HG03469 (cell line): ENCODE measurements around the gene COX4I2.
A peak's percentile ranks its signal among the peaks of the same experiment; 100 is the strongest.

Source experiments
- ATAC-seq: cut with Tn5 transposase; IDR thresholded peaks from one replicate; pipeline ENCODE4 v1.9.1; 2021; ENCODE audit warnings: mild to moderate bottlenecking, moderate library complexity, moderate number of reproducible peaks; ENCODE audit not compliant: unreplicated experiment

COX4I2 gene

DNA sequence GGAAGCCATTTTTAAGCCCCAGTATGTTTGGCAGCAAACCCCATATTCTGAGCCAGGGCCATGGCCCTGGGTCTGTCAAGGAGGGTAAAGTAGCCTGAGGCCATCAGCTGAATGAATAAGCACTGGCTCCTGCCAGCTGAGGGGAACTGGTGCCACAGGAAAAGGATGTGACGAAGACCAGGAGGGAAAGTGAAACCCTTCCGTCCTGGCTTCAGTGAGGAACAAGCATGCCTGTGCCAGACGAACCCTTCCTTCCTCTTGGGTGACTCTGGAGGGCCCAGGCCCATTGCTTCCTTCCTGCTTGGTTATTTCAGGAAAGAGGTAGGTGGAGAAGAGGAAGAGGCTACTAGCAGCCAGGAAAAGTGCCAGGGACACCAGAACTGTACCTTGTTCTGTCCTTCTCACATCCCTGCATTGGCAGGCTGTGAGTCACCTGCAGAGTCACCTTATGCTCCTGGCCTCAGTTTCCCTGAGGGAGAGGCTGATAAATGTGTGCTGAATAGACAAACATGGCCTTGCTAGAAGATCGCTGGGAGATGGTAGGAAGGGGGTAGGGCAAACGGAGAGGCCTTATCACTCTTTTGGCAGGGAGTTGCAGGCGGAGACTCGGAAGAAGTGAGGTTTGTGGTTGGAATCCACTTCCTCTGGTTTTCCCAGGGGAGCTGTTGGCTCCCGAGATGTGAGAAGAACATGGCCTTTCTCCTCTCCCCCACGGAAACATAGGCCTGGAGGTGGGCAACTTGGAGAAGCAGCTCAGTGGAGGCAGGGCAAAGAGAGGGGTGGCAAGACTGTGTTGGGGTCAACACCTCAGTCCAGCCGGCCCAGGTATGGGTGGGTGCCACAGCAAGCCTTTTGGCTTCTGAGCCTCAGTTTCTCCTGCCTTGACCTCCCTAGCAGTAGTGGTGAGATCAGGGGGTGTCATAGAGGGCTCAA lies 37.4 kb downstream of the COX4I2 start:
- peak; percentile 44 for ATAC-seq

DNA sequence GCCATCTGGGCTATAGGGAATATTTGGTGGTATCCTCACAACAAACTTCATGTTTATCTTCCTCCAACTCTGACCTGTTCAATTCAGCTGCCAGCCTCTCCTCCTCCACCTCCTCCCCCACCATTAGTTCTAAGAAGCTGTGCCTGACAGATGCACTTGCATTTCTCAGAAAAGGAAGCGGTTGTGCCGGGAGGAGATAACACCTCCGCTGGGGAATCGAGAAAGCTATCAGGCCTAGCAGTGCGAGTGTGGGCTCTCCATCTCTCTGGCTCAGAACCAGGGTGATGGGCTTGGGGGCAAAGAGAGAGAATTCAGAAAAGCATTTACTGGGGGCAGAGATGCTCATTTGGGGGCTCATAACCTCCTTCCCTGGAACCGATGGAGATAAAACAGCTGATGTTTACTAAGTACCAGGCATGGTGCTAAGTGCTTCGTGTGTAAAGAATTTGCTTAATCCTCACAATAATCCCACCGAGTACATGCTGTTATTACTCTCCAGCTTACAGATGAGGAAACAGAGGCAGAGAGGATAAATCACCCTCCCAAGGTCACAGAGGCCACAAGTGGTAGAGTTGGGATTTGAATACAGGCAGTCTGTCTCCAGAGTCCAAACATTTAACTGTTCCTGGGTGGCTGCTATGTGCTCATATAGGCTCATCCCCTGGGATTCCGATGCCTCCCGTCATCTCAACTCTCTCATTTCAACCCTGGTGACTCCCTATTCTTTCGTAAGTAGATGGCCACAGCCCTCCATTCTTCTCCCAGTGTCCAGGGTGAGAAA lies 38.3 kb downstream of the COX4I2 start:
- ATAC-seq, result no peak

DNA sequence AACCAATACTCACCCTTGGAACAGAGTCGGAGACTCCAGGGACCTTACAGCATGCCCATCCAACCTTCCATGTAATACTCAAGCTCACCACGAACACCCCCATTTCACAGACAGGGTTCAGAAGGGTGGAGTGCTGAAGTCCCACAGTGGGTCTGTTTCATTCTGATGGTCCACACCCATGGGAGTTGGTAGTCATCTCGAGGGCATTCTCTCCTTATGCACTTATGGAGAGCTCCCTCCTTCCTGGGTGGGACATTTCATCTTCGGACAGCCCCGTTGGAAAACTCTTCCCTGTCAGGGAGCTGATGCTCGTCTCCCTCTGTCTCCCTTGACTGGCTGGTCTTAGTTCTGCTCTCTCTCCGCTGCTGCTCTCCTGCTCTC lies 38.9 kb downstream of the COX4I2 start:
- no peak for ATAC-seq

DNA sequence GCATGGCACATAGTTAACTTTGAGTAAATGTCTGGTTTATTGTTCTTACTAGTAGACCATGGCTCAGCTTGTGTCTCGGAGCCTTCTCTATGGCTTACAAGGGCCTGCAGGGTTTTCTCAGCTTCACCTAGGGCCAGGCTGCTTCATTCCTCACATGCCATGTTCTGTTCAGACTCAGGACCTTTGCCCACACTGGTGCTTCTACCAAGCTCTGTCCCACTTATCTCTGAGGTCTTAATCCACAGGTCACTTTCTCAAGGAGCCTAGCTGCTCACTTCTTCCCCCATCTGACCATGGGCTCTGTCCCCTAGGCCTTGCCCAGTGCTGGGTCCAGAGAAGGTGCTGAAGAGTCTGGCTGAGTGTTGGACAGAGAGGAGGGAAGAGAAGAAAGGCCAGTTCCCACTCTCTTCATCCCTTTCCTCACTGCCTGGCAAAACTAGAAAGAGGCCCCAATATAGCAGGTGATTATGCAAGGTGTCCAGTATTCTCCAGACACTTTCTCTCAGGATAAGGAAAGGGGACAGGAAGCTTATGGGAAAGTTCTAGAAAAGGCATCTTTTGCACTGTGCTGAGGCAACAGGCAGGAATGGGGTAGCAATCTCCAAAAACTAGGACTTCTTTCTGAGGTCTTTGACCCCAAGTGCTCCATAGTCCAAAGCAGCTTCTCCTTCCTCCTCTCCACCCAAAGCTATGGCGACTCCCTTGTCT lies 40.0 kb downstream of the COX4I2 start:
- no peak for ATAC-seq

DNA sequence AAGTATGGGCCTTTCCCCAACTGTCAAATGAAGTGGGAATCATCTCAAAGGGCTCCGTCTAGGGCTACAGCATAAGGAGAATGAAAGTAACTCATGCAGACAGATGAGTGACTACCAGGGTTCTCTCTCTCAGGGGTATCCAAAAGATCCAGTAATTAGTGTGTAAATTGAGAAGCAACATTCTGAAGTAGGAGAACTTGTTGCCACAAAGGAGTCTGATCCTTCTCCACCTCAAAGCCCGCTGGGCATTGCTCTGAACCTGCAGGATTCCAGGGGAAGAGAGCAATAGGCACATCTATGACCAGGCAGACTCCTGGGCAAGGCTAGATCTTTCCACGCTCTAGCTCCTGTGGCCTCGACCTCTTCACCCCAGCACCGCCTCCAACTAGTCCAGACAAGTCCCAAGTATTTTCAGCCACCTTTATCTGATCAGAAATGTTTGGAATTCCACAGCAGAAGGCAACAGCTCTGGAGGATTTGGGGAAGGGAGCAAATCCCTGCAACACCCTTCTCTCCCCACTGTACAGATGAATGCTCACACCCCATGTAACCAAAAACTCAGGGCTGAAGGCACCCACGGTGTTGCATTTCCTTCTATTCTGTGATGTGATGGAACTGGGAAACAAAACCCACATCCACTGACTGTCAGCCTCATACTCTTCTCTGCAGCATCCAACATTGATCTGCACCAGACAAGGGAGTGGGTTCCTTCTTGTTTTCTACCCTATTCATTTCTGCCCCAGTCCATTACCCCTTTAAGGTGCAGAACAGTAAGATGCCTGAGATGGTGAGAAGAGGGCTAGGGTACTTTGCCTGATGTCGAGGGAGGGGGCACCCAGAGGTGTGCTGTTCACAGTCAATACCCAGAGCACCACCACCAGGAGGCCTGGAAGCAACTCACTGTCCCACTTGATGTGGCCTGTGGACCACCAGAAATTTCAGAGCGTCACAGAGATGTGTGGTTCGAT lies 41.0 kb downstream of the COX4I2 start:
- no peak for ATAC-seq

DNA sequence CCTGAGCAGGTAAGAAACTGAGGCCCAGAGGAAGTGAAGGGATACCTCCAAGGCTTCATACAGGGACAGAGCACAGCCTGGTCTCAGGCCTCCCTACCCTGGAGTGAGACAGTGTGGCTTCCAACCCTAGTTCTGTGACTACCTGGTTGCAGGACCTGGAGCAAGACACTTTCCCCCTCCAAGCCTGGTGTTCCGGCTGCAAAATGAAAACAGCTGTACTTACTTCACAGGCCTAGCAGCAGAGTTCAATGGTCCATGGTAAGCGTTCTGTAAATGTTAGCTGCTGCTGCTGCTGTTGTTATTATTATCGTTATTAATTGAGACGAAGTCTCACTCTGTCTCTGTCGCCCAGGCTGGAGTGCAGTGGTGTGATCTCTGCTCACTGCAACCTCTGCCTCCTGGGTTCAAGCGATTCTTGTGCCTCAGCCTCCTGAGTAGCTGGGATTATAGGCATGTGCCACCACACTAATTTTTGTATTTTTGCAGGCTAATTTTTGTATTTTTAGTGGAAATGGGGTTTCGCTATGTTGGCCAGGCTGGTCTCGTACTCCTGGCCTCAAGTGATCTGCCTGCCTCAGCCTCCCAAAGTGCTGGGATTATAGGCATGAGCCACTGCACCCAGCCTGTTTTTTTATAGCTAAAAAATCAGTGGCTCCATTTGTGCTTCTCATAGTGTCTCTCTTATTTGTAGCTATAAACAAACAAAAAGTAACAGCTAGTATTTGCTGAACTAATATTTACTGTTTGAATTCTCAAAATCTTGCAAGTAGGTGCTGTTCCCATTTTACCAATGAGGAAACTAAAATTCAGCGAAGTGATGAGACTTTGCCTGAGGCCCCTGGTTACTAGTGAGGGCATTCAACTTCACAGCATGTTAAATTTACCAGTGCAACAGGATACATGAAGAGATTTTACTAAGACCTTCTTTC lies 41.9 kb downstream of the COX4I2 start:
- ATAC-seq, result no peak

DNA sequence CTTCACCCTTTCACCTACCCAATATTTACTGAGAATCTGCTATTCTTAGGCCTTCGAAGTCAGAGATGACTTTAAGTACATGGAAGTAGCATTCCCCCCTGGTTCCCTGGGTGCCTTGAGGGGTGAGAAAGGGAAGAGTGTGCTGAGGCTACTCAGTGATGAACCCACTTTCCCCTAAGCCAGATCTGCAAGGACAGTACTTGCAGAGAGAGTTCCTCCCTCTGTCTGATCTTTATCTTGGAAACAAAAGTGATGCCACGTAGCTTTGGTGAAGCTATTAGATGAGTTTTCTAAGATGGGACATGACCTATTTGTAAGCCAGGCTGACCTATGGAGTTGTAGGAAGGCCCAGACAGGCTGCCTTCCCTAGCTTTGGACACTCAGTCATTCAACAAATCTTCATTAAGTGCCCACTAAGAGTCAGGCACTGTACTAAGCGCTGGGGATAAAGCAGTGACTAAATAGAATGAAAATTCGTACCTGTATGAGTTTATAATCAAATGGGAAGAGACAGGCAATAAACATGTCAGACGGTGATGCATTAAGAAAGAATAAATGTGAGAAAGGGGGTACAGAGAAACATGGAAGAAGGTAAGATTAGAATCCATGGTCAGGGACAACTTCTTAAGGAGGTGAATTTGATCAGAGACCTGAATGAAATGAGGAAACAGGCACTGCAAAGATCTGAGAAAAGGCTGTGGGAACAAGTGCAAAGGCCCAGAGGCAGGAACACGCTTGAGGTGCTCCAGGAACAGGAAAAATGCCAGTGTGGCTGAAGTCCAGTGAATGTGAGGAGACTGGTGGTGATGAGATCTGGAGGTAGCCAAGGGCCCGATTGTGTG lies 42.8 kb downstream of the COX4I2 start:
- ATAC-seq, result no peak

DNA sequence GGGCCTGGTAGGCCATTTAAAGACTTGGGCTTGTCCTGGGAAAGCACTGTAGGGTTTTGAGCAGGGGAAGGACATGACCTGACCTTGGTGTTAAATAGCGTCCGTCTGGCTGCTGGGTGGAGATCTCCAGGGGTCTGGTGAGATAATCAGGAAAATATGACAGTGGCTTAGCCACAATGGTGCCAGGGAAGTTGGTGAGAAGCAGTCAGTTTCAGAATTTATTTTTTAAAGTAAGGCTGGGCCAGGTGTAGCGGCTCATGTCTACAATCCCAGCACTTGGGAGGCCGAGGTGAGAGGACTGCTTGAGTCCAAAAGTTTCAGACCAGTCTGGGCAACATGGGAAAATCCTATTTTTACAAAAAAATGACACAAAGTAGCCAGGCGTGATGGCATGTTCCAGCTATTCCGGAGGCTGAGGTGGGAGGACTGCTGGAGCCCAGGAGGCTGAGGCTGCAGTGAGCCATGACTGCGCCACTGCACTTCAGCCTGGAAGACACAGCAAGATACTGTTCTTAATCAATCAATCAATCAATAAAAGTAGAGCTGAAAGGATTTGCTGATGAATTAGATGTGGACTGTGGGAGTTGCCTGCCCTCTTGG lies 43.5 kb downstream of the COX4I2 start:
- ATAC-seq, result no peak

DNA sequence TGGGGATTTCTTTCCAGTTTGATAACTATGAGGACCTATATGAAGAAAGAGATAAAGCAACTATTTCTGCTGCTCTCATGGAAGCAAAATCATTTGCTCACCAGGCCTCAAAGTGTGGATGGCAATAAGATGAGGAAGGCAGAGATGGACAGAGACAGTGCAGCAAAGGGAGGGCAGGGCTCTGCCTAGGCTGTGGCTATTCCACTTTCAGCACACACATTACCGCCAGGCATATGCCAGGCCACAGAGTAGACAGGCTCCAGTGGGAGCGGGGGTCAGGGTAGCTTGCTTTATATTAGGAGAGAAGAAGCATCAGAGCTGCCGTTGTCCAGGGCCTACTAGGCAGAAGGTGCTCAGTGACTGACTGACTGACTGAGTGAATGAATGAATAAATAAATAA lies 44.1 kb downstream of the COX4I2 start:
- no peak for ATAC-seq

DNA sequence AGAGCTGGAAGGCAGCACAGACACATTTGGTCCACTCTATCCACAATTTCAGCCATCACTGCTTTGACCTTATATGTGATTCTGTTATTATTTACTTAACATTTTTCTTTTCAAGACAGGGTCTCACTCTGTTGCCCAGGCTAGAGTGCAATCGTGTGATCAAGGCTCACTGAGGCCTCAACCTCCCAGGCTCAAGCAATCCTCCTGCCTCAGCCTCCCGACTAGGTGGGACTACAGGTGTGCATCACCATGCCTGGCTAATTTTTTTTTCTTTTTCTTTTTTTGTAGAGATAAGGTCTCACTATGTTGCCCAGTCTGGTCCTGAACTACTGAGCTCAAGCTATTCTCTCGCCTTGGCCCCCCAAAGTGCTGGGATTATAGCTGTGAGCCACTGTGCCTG lies 44.6 kb downstream of the COX4I2 start:
- ATAC-seq, result no peak

DNA sequence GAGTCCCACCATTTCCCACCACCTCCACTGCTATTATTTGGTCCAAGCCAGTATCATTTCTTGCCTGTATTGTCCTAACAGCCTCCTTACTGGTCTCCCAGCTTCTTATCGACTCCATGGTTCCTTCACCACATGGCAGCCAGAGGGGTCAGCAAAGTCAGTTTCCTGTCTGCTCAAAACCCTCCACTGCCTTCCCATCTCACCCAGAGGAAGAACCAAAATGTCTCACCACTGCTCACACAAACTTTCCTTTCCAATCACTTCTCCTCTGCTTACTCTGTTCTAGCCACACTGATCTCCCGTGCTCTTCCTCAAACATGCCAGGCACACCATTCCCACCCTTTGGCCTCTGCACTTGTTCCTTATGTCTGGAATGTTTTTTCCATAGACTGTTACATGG lies 45.2 kb downstream of the COX4I2 start:
- ATAC-seq, result no peak

DNA sequence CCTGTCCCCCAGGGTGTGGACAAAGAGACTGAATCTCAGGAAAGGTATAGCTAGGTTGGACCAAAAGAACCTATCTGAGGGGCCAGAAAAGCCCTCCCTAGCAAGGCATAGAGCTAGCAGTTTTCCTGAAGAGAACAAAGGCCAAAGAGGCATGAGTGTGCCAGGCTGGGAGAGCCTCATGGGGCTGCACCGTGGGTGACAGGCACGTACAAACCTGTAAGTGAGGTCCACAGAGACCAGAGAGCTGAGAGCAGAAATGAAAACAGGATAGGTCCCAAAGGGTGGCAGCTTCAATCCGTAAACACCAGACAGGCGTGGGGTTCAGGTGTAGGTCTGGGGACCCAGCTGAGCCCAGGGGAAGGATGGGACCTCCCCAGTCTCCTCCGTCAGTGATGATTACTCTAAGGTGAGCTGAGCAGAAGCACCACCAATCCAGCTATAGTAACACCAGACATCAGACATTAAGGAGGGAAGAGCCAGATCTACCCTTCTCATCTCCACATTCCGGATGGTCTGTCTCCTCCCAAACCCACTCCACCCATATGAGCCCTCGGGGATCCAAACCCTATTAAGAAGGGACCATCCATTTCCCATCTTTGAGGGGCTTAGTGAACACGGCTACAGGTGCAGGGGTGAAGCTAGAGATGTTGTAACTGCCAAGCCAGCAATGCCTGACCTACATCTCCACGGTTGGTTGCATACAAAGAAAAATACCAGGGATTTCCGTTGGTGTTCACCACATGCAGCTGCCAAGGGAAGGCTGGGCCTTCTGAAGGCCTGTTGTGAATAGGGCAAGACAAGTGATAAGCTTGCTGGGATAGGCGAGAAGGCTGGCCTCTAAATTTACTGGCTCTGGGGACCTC lies 46.7 kb downstream of the COX4I2 start:
- no peak for ATAC-seq

DNA sequence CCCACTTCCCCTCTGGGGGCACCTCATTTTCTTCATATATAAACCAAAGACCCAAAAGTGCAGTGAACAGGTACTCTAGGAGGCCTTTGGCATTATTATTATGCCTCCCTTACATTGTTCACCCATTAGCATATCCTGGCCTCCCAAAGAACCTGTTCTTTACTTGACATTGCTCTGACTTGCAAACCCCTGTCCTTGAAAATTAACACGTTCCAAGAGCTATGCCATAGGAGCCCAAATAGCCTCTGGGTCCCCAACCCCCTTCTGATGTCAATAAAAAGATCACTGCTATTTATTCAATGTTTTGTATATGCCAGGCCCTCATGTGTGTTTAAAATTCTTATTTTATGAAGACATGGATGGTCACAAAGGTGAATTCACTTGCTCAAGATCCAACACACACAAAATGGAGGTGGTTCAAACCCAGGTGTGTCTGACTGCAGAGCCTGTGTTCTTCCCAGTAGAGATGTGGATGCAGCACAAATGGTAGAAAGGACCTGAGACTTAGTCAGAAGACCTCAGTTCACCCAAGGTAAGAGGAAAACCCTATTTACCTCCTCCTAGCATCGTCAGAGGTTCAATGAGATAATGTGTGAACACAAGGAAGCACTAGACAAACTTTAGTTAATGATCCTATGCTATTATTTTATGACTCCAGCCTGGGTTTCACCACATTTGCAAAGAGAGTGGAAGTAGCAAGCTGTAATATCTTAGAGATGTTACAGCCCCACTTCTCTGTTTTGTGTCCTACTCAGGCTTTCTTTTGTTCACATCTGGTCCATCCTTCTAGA lies 48.3 kb downstream of the COX4I2 start:
- ATAC-seq, result no peak

DNA sequence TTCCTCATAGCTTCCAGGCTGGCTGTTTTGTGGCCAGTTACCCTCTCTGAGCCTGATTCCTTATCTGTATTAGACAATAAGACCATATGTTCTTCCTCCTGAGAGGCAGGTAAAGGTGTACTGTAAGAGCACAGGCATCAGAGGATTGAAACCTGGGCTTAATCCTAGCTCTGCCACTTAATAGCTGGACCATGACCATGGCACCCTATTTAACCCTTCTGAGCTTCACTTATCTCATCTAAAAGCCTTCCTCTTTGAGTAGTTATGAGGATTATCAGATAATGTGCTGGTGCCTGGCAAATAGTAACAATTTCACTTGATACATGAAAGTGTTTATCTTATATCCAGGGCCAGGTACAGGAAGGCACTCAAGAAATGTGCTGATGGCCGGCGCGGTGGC lies 50.1 kb downstream of the COX4I2 start:
- no peak for ATAC-seq

DNA sequence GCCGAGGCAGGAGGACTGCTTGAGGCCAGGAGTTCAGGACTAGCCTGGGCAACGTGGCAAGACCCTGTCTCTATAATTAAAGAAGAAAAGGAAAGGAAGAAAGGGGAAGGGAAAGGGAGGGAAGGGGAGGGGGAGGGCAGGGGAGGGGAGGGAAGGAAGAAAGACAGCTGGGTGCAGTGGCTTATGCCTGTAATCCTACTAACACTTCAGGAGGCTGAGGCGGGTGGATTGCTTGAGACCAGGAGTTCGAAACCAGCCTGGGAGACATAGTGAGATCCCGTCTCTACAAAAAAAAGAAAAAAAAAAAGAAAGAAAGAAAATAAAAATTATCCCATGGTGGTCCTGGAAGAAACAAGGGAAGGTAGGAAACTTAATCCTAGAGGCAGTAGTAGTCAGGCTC lies 51.4 kb downstream of the COX4I2 start:
- ATAC-seq, result no peak

DNA sequence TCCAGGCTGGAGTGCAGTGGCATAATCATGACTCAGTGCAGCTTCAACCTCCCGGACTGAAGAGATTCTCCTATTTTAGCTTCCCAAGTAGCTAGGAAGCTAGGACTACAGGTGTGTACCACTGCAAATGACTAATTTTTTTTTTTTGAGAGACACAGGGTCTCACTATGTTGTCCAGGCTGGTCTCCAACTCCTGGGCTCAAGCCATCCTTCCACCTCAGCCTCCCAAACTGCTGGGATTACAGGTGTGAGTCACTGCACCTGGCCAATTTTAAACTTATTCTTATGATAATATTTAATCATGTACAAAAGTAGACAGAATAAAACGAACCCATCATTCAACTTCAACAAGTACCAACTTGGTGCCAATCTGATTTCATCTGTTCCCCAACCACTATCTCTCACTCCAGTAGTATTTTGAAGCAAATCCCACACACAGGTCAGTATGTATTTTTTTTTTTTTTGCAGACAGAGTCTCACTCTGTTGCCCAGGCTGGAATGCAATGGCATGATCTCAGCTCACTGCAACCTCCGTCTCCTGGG lies 52.5 kb downstream of the COX4I2 start:
- ATAC-seq, result no peak
